H7 (cell line): ENCODE results near the gene SPEM3. TPM values are rescaled to one million over a fixed set of nuclear protein-coding genes. Genes with fewer than 3 reads are reported as not detected.
"Not testable (repeated sequence)": the region's sequence is repeated elsewhere in the genome, so short reads cannot be mapped to it uniquely, and the experiment has no call there.

Experiments
- DNase-seq: peaks from one replicate; pipeline ENCODE4 v3.0.0; 2012
- H3K27me3 ChIP-seq: 2 replicates; pipeline ENCODE4 v1.6.0; 2011; ENCODE audit warnings: mild to moderate bottlenecking, low read length; ENCODE audit not compliant: control insufficient read depth, insufficient read depth
- H3K36me3 ChIP-seq: replicated peaks from 2 replicates; pipeline ENCODE4 v1.5.1; 2011; ENCODE audit warnings: low read length; ENCODE audit not compliant: control insufficient read depth, insufficient read depth
- H3K4me3 ChIP-seq: 2 replicates; pipeline ENCODE4 v1.5.1; 2011; ENCODE audit warnings: low read depth, mild to moderate bottlenecking, control low read depth, low read length, moderate library complexity; ENCODE audit not compliant: insufficient read depth
- total RNA-seq: library from RNA; depleted of rRNA; stranded (reverse); fragments of >200 nt; shearing (Covaris generic); gene quantifications from 2 replicates; pipeline ENCODE4 v1.2.3, GENCODE V29; 2014; rRNA removed

SPEM3 gene
- total RNA-seq, 1 experiment from 2014 or later, result not detected

DNA sequence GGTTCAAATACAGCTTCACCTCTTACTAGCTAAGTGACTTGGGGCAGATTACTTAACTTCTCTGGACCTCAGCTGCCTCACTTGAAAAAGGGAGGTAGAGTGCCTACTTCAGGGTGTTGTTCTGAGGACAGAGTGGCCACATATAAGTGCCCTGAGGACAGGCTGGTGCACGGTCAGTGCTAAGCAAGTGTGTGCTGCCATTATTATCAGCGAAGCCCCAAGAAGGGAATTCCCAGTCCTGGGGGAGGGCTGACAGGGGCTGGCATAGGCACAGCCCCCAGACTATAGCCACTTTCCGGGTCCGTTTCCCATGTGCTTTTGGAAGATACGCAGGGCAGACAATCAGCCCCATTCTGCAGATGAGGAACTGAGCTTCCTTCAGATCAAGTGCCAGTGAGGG is 48.3 kb downstream of the SPEM3 start:
- Histone ChIP-seq H3K36me3 (no peaks in the 10 kb centered on the region), H3K4me3 (no peak overlapping the region), H3K27me3 (no peaks in the 10 kb centered on the region)
- DNase-seq, result no peak

DNA sequence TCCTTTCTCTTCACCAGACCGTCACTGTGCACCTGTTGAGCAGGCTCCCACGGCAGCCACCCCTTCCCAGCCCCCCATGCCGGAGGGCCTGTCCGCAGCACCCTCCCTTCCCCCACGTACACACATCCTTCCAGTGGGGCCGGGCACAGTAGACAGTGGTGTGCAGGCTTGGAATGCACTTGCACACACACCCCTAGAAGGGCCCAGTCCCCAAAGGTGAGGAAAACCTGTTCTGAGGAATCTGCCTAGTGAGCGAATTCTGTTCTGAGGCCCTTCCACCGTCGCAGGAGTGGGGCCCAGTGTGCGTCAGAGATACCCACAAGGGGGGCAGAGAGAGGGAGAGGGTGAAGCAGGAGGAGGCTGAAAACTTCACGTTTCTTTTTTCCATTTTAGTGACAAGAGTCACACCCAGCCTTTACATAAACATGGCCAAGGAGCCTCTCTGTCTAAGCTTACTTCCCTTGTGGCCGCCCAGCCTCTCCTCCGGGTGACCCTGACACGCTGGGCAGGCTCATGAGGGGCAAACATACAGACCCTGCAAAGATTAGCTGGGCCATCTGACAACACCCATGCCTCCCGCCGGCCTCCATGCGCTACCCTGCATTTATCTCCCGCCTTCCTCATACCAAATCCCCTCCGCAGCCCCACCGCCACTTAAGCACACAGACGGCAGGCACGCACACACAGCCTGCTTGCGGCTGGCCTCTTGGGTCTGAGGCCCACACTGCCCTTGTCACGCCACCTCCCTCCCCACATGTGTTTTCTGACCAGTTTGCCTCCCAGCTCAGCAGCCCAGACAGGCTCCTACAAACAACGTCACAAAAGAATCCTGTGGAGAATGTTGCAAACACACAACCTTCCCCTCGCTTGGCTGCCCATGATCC is 49.0 kb downstream of the SPEM3 start:
- Histone ChIP-seq H3K4me3 (no peak overlapping the region; the same call in 1 of the 2 replicates), H3K27me3 (no peaks in the 10 kb centered on the region), H3K36me3 (no peaks in the 10 kb centered on the region)
- DNase-seq, result peak; percentile 68

DNA sequence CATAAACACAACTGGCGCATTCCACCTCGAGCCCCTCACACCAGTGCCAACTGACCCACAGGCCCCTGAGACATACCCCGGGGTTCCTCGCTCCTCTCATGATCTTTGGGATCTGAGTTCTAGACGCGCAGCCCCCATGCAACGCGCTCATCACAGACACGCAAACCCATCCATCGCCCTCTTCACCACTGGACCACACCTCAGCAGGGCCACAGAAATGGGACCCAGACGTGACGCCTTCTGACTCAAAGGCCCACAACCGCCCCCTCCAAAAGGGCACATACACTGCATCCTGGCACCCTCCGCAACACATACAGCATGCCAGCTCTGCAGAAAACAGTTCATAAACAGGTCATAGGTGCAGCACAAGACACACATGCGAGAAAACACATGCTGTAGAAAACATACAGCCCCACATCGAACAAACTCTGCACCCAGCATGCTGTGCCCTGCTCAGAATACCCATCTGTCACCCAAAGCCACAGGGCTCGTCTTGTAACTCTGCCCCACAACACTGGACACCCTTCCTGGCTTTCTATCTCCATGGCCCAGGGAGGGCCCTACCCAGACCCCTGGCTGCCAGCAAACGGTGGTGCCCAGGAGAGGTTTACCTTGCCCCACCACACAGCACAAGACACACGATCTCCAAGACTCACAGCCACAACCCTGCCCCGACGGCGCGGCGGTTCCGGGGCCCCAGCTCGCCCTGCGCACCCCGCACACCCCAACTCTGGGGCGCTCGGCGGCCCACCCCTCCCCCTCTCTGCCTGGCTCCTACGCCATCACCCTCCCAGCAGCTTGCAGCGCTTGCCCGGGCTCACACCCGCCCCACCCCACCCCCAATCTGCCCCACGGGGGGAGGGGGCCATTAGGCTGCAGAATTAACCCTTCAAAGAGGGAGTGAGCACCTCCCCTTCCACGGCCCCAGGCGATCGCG is 49.9 kb downstream of the SPEM3 start:
- Histone ChIP-seq H3K36me3 (no peaks in the 10 kb centered on the region), H3K27me3 (no peaks in the 10 kb centered on the region), H3K4me3 (peak overlapping the region; percentile 70)
- peak; percentile 93 for DNase-seq

DNA sequence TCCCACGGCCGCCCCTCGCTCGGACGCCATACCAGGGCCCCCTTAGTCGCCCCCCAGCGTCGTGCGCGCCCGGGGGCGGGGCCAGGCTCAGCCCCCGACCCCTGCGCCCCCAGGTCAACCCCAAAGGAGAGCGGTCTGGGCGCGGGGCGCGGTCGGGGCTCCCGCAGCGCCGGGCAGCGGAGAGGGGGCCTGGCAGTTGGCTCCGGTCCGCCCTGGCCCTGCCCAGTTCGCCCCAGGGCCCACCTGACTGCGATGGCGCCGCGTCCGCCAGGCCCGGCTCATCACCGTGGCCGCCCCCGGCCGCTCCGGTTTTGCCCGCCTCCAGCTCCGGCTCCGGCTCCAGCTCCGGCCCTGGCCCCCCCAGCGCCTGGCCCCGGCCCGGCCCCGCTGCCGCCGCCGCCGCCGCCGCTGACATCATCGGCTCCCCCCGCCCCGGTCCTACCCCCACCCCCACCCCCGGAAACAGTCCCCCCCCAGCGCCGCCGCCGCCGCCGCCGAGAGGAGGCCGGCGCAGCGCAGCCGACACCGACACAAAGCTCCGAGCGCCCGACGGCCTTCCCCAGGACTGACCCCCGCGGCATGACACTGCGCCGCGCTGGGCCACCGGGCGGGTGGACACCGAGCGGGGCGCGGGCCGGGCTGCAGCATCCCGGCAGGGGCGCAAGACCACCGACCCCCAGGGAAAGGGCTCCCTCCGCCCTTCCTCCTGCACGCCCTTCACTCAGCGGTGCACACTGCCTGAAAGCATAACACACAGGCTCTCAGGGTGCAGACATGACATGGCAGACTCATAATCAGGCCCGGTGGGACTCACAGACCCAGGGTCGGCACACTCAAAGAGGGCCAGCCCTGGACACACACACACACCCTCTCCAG is 50.8 kb downstream of the SPEM3 start, which contains the start of gene ZBTB4:
Gene ZBTB4, minus strand, starts transcription at position 419 of the 876 bp plus-strand sequence. CDS start 12,830 bp downstream, outside the sequence.
- Histone ChIP-seq H3K27me3 (no peaks in the 10 kb centered on the region), H3K4me3 (peak within 1 kb of the TSS; percentile 70), H3K36me3 (no peaks in the 10 kb centered on the region)
- peak; percentile 94 for DNase-seq

DNA sequence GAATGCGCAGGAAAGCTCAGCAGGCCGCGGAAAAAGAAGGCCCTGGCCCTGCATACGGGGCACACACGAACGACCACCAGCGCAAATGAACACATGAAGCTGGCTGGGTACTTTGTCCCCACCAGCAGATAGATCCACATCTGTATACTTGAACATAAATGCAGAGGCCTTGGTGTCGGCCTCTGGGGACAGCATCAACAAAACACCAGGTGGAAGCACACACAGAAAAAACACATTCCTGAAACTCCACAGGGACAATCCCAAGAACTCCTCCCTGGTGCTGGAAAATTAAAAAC is 51.4 kb downstream of the SPEM3 start:
- no peak for DNase-seq

DNA sequence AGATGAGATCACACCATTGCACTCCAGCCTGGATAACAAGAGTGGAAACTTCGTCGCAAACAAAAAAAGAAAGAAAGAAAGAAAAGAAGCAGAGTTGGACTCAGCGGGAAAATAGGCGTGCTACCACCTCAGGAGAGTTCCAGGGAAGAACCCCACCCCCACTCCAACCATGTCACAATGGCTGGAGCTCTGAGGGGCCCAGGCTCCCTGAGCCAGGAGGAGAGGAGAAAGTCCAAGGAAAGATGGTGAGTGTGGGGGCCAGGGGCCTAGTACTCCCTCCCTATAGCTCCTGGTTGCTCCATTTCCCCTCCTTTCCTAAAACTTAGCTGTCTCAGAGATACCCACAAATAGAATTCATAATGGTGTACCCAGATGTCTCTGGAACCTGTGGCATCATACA is 52.6 kb downstream of the SPEM3 start, which contains the start of gene SLC35G6:
Gene SLC35G6, plus strand, starts transcription at position 172 of the 400 bp plus-strand sequence. Its CDS starts 71 bp downstream, at position 243.
- not testable (repeated sequence) for H3K36me3 ChIP-seq, DNase-seq, H3K27me3 ChIP-seq, H3K4me3 ChIP-seq

More for the DNA sequence above, 51.4 kb downstream of the SPEM3 start:
- Histone ChIP-seq H3K36me3 (no peaks in the 10 kb centered on the region), H3K4me3 (peak overlapping the region; percentile 70), H3K27me3 (no peaks in the 10 kb centered on the region)

DNA sequence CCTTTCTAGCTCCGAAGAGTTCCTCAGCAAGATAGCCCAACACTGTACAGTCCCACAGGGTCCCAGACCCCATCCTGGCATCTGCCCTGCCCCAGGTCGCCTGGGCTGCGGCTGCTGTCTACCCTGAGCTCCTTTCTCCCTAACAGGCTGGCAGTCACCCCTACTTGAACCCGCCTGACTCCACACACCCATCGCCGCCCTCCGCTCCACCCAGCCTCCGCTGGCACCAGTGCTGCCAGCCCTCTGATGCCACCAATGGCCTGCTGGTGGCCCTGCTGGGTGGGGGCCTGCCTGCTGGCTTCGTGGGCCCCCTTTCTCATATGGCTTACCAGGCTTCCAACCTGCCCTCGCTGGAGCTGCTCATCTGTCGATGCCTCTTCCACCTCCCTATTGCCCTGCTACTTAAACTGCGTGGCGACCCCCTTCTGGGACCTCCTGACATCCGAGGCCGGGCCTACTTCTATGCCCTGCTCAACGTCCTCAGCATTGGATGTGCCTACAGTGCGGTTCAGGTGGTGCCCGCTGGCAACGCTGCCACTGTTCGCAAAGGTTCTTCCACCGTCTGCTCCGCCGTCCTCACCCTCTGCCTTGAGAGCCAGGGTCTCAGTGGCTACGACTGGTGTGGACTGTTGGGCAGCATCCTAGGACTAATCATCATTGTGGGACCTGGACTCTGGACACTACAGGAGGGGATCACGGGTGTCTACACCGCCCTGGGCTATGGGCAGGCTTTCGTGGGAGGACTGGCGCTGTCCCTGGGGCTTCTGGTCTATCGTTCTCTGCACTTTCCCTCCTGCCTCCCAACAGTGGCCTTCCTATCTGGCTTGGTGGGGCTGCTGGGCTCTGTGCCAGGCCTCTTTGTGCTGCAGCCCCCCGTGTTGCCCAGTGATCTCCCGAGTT is 53.4 kb downstream of the SPEM3 start:
- not testable (repeated sequence) for H3K4me3 ChIP-seq, H3K27me3 ChIP-seq, H3K36me3 ChIP-seq, DNase-seq

Other genes with a start within 250 kb of the SPEM3 start
- gene ASGR1, start 249.5 kb upstream of the SPEM3 start, total RNA-seq, result 12.3 and 15.4 TPM in 2 replicates
- 21.0 and 27.6 TPM in 2 replicates for gene DLG4, start 209.0 kb upstream of the SPEM3 start, total RNA-seq
- gene ACADVL, start 208.9 kb upstream of the SPEM3 start, total RNA-seq, result 362 and 410 TPM in 2 replicates
- 75.0 and 90.9 TPM in 2 replicates for gene DVL2, start 194.3 kb upstream of the SPEM3 start, total RNA-seq
- gene PHF23, start 189.4 kb upstream of the SPEM3 start, total RNA-seq, result 54.9 and 56.2 TPM in 2 replicates
- gene GABARAP, start 186.4 kb upstream of the SPEM3 start, total RNA-seq, result 185 and 231 TPM in 2 replicates
- gene CTDNEP1, start 177.1 kb upstream of the SPEM3 start, total RNA-seq, result 58.8 and 59.9 TPM in 2 replicates
- 66.4 and 77.4 TPM in 2 replicates for gene ELP5, start 176.6 kb upstream of the SPEM3 start, total RNA-seq
- gene CLDN7, start 166.4 kb upstream of the SPEM3 start, total RNA-seq, result 30.8 and 40.8 TPM in 2 replicates
- gene SLC2A4, start 147.1 kb upstream of the SPEM3 start, total RNA-seq, result 3.8 and 6.6 TPM in 2 replicates
- gene YBX2, start 134.2 kb upstream of the SPEM3 start, total RNA-seq, result 12.2 and 21.8 TPM in 2 replicates
- gene EIF5A, start 121.2 kb upstream of the SPEM3 start, total RNA-seq, result 865 and 1,116 TPM in 2 replicates
- 52.8 and 60.2 TPM in 2 replicates for gene GPS2, start 113.5 kb upstream of the SPEM3 start, total RNA-seq
- 33.5 and 34.1 TPM in 2 replicates for gene NEURL4, start 99.5 kb upstream of the SPEM3 start, total RNA-seq
- gene ACAP1, start 92.3 kb upstream of the SPEM3 start, total RNA-seq, result 17.8 and 34.5 TPM in 2 replicates
- gene KCTD11, start 76.7 kb upstream of the SPEM3 start, total RNA-seq, result 1.1 and 2.2 TPM in 2 replicates
- not detected in 2 replicates for gene TMEM95, start 73.7 kb upstream of the SPEM3 start, total RNA-seq
- 7.0 and 8.9 TPM in 2 replicates for gene TNK1, start 47.8 kb upstream of the SPEM3 start, total RNA-seq
- 26.5 and 27.8 TPM in 2 replicates for gene PLSCR3, start 34.3 kb upstream of the SPEM3 start, total RNA-seq
- 280 and 385 TPM in 2 replicates for gene TMEM256, start 24.8 kb upstream of the SPEM3 start, total RNA-seq
- 11.6 and 15.7 TPM in 2 replicates for gene NLGN2, start 21.0 kb upstream of the SPEM3 start, total RNA-seq
- not detected in 2 replicates for gene SPEM1, start 8.5 kb upstream of the SPEM3 start, total RNA-seq
- gene SPEM2, start 3.2 kb upstream of the SPEM3 start, total RNA-seq, result not detected in 2 replicates
- gene TMEM102, start 6.6 kb downstream of the SPEM3 start, total RNA-seq, result 14.5 and 15.8 TPM in 2 replicates
- 12.5 and 20.7 TPM in 2 replicates for gene FGF11, start 10.7 kb downstream of the SPEM3 start, total RNA-seq
- gene CHRNB1, start 16.2 kb downstream of the SPEM3 start, total RNA-seq, result 6.6 and 6.8 TPM in 2 replicates
- 9.0 and 10.4 TPM in 2 replicates for gene ZBTB4, start 50.8 kb downstream of the SPEM3 start, total RNA-seq
- not detected in 2 replicates for gene SLC35G6, start 52.6 kb downstream of the SPEM3 start, total RNA-seq
- 46.1 and 48.6 TPM in 2 replicates for gene POLR2A, start 55.5 kb downstream of the SPEM3 start, total RNA-seq
- gene TNFSF12, start 120.2 kb downstream of the SPEM3 start, total RNA-seq, result 6.2 and 9.6 TPM in 2 replicates
- 0.94 and 1.7 TPM in 2 replicates for gene TNFSF13, start 129.9 kb downstream of the SPEM3 start, total RNA-seq
- gene SENP3, start 133.1 kb downstream of the SPEM3 start, total RNA-seq, result 137 and 203 TPM in 2 replicates
- 0.22 and 0.55 TPM in 2 replicates for gene CD68, start 150.8 kb downstream of the SPEM3 start, total RNA-seq
- 111 and 146 TPM in 2 replicates for gene MPDU1, start 155.0 kb downstream of the SPEM3 start, total RNA-seq
- gene SOX15, start 161.2 kb downstream of the SPEM3 start, total RNA-seq, result 33.8 and 44.0 TPM in 2 replicates
- 49.0 and 52.0 TPM in 2 replicates for gene FXR2, start 186.0 kb downstream of the SPEM3 start, total RNA-seq
- 45.5 and 55.8 TPM in 2 replicates for gene SAT2, start 199.0 kb downstream of the SPEM3 start, total RNA-seq
- 0.35 and 1.5 TPM in 2 replicates for gene SHBG, start 201.3 kb downstream of the SPEM3 start, total RNA-seq
- gene ATP1B2, start 222.1 kb downstream of the SPEM3 start, total RNA-seq, result 1.6 and 7.0 TPM in 2 replicates